Liver (tissue), 9 donors: ENCODE data around the gene VASN. TPM values are rescaled to one million over a fixed set of nuclear protein-coding genes. Genes with fewer than 3 reads are reported as not detected.

Experiments used
- DNase-seq: peaks from one replicate; pipeline ENCODE4 v3.0.0-alpha.2; 2017; ENCODE audit warnings: low spot score
- H3K27ac ChIP-seq, 2 donors: one replicate each; pipeline ENCODE4 v1.7.0; 2013; ENCODE audit warnings: inconsistent platforms in 2 of 2, low read length in 2 of 2, control low read depth in 1 of 2, low read depth in 1 of 2, mild to moderate bottlenecking in 1 of 2
- H3K27me3 ChIP-seq, 4 donors: one replicate each; pipeline versions ENCODE4 v1.6.1 to v1.7.0; 2013; ENCODE audit warnings: low read length in 3 of 4, inconsistent platforms in 1 of 4, mild to moderate bottlenecking in 1 of 4, moderate library complexity in 1 of 4; ENCODE audit not compliant: control insufficient read depth in 4 of 4, insufficient read depth in 4 of 4
- H3K36me3 ChIP-seq, 4 donors: one replicate each; pipeline versions ENCODE4 v1.6.1 to v1.7.0; 2013; ENCODE audit warnings: low read length in 3 of 4, mild to moderate bottlenecking in 3 of 4, low read depth in 1 of 4, moderate library complexity in 1 of 4; ENCODE audit not compliant: control insufficient read depth in 4 of 4, insufficient read depth in 3 of 4
- H3K4me1 ChIP-seq, 4 donors: one replicate each; pipeline versions ENCODE4 v1.6.1 to v1.7.0; 2013; ENCODE audit warnings: low read length in 3 of 4, mild to moderate bottlenecking in 3 of 4, moderate library complexity in 1 of 4; ENCODE audit not compliant: control insufficient read depth in 4 of 4, insufficient read depth in 4 of 4
- H3K4me3 ChIP-seq, 3 donors: one replicate each; pipeline versions ENCODE4 v1.6.1 to v1.7.0; 2013; ENCODE audit warnings: low read length in 3 of 3, control low read depth in 1 of 3, low read depth in 1 of 3, mild to moderate bottlenecking in 1 of 3
- H3K9ac ChIP-seq, 2 donors: one replicate each; pipeline ENCODE4 v1.7.0; 2013; ENCODE audit warnings: low read length in 2 of 2, mild to moderate bottlenecking in 2 of 2, moderate library complexity in 2 of 2, control low read depth in 1 of 2, low read depth in 1 of 2
- H3K9me3 ChIP-seq, 4 donors: one replicate each; pipeline versions ENCODE4 v1.6.1 to v1.7.0; 2013; ENCODE audit warnings: low read length in 3 of 4; ENCODE audit not compliant: control insufficient read depth in 4 of 4
- EGR1 ChIP-seq, 2 donors: IDR thresholded peaks; 2 replicates each; pipeline ENCODE4 v1.6.1; 2016 to 2018; ENCODE audit warnings: antibody characterized with exemption in 2 of 2, low read depth in 2 of 2
- FOXA1 ChIP-seq: IDR thresholded peaks from 2 replicates; pipeline ENCODE4 v1.6.1; 2016; ENCODE audit warnings: antibody characterized with exemption
- GABPA ChIP-seq, 2 donors: IDR thresholded peaks in 1 of 2; conservative IDR thresholded peaks in 1 of 2; 2 replicates each; pipeline ENCODE4 v1.6.1; 2016; ENCODE audit warnings: antibody characterized with exemption in 2 of 2, mild to moderate bottlenecking in 1 of 2, moderate library complexity in 1 of 2
- HNF4A ChIP-seq, 2 donors: conservative IDR thresholded peaks; 2 replicates each; pipeline ENCODE4 v1.6.1; 2016; ENCODE audit warnings: antibody characterized with exemption in 2 of 2, mild to moderate bottlenecking in 2 of 2
- HNF4G ChIP-seq: IDR thresholded peaks from 2 replicates; pipeline ENCODE4 v1.6.1; 2016; ENCODE audit warnings: antibody characterized with exemption
- JUND ChIP-seq, 2 donors: IDR thresholded peaks; 2 replicates each; pipeline ENCODE4 v1.6.1; 2016; ENCODE audit warnings: antibody characterized with exemption in 2 of 2
- NR2F2 ChIP-seq: IDR thresholded peaks from 2 replicates; pipeline ENCODE4 v1.6.1; 2016; ENCODE audit warnings: antibody characterized with exemption
- RXRA ChIP-seq, 2 donors: IDR thresholded peaks; 2 replicates each; pipeline ENCODE4 v1.6.1; 2017 to 2018; ENCODE audit warnings: antibody characterized with exemption in 2 of 2, mild to moderate bottlenecking in 1 of 2
- SP1 ChIP-seq: IDR thresholded peaks from 2 replicates; pipeline ENCODE4 v1.6.1; 2018; ENCODE audit warnings: antibody characterized with exemption, mild to moderate bottlenecking
- TAF1 ChIP-seq: conservative IDR thresholded peaks from 2 replicates; pipeline ENCODE4 v1.6.1; 2016; ENCODE audit warnings: antibody characterized with exemption, mild to moderate bottlenecking
- YY1 ChIP-seq: IDR thresholded peaks from 2 replicates; pipeline ENCODE4 v1.6.1; 2016; ENCODE audit warnings: antibody characterized with exemption, mild to moderate bottlenecking
- WGBS: extraction: QIAGEN DNeasy Blood & Tissue Kit; methylation state at CpG from one replicate; pipeline ENCODE4 v1.1.7; 2013; 5-methylcytosine and 5-hydroxymethylcytosine counted together
- polyA plus RNA-seq, 2 donors: library from polyadenylated mRNA; stranded (reverse) in 1 of 2; unstranded in 1 of 2; fragments of 200-250 nt in 1 of 2; fragments of >200 nt in 1 of 2; fragmentation: Nextera tagmentation in 1 of 2; extraction: Ambion mirVana in 1 of 2; gene quantifications; one replicate each; pipeline versions ENCODE4 v1.2.1 to v1.2.3, GENCODE V29; 2013 to 2015
- total RNA-seq, 2 donors: library from RNA; depleted of rRNA; stranded (reverse); fragments of >200 nt; gene quantifications; one replicate each; pipeline ENCODE4 v1.2.3, GENCODE V29; 2014
- TF ChIP-seq, protein P1 (sequence below): IDR thresholded peaks from 2 replicates; pipeline ENCODE4 v1.6.1; 2016; ENCODE audit warnings: antibody characterized with exemption, mild to moderate bottlenecking
- TF ChIP-seq, protein P2 (sequence below): fragments of 150-350 bp; IDR thresholded peaks from 2 replicates; pipeline ENCODE4 v1.5.1; 2017; ENCODE audit warnings: improper control_type of control experiment, low read depth, low read length; ENCODE audit not compliant: missing input control
- TF ChIP-seq, protein P3 (sequence below): IDR thresholded peaks from 2 replicates; pipeline ENCODE4 v1.6.1; 2016; ENCODE audit warnings: antibody characterized with exemption
- TF ChIP-seq, protein P4 (sequence below): IDR thresholded peaks from 2 replicates; pipeline ENCODE4 v1.6.1; 2016; ENCODE audit warnings: antibody characterized with exemption
- donor health status: healthy.
- donor health status: healthy.
- donor health status: healthy.
- donor health status: healthy.
- donor health status: healthy.

The VASN gene
- total and polyA plus RNA-seq, 4 donors: 6.2 to 26.9 (median 21.2) TPM

DNA sequence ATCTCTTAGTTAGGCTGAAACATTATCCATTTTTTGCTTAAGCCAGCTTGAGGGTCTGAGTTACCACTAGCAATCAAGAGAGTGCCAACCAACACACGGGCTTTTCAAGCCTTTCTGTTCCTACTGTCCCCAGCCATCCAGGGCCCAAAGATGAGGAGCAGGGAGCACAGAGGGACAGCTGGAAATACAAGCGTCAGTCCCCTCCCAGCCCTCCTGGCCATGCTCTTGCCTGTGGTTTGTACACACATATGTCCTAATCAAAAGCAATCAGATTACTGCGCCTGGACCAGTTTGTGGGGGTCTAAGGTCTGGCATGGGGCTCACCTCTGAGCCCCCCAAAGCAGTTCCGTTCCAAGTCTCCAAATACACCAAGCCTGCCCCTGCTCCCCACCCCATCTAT is 41.2 kb downstream of the VASN start:
- H3K4me1 ChIP-seq: peaks cover 2 to 27% (median 12%) of the 10 kb centered on the region in 4 donors
- no peak overlapping the region for H3K27ac ChIP-seq
- no peaks in the 10 kb centered on the region for H3K27me3 ChIP-seq
- H3K4me3 ChIP-seq: no peak overlapping the region
- WGBS: over 99% methylated on average over 4 of the region's 4 CpGs
- H3K36me3 ChIP-seq: peaks cover 0 to 4% (median 0%) of the 10 kb centered on the region in 4 donors
- no peak for TF ChIP-seq HNF4G
- no peak for TF ChIP-seq RXRA (IDR thresholded peaks at IDR 0.05)
- TF ChIP-seq, protein P1, sequence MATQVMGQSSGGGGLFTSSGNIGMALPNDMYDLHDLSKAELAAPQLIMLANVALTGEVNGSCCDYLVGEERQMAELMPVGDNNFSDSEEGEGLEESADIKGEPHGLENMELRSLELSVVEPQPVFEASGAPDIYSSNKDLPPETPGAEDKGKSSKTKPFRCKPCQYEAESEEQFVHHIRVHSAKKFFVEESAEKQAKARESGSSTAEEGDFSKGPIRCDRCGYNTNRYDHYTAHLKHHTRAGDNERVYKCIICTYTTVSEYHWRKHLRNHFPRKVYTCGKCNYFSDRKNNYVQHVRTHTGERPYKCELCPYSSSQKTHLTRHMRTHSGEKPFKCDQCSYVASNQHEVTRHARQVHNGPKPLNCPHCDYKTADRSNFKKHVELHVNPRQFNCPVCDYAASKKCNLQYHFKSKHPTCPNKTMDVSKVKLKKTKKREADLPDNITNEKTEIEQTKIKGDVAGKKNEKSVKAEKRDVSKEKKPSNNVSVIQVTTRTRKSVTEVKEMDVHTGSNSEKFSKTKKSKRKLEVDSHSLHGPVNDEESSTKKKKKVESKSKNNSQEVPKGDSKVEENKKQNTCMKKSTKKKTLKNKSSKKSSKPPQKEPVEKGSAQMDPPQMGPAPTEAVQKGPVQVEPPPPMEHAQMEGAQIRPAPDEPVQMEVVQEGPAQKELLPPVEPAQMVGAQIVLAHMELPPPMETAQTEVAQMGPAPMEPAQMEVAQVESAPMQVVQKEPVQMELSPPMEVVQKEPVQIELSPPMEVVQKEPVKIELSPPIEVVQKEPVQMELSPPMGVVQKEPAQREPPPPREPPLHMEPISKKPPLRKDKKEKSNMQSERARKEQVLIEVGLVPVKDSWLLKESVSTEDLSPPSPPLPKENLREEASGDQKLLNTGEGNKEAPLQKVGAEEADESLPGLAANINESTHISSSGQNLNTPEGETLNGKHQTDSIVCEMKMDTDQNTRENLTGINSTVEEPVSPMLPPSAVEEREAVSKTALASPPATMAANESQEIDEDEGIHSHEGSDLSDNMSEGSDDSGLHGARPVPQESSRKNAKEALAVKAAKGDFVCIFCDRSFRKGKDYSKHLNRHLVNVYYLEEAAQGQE: no peak
- no peak for TF ChIP-seq NR2F2
- TF ChIP-seq, protein P2, sequence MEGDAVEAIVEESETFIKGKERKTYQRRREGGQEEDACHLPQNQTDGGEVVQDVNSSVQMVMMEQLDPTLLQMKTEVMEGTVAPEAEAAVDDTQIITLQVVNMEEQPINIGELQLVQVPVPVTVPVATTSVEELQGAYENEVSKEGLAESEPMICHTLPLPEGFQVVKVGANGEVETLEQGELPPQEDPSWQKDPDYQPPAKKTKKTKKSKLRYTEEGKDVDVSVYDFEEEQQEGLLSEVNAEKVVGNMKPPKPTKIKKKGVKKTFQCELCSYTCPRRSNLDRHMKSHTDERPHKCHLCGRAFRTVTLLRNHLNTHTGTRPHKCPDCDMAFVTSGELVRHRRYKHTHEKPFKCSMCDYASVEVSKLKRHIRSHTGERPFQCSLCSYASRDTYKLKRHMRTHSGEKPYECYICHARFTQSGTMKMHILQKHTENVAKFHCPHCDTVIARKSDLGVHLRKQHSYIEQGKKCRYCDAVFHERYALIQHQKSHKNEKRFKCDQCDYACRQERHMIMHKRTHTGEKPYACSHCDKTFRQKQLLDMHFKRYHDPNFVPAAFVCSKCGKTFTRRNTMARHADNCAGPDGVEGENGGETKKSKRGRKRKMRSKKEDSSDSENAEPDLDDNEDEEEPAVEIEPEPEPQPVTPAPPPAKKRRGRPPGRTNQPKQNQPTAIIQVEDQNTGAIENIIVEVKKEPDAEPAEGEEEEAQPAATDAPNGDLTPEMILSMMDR: no peak
- no peak for TF ChIP-seq EGR1 (IDR thresholded peaks at IDR 0.05; ENCODE audit: low read depth in 2 of 2)
- TF ChIP-seq FOXA1: no peak
- TF ChIP-seq TAF1: no peak
- no peak for TF ChIP-seq GABPA (IDR thresholded peaks at IDR 0.05 in 1 of 2, conservative IDR thresholded peaks at IDR 0.05 in 1 of 2)
- TF ChIP-seq, protein P3, sequence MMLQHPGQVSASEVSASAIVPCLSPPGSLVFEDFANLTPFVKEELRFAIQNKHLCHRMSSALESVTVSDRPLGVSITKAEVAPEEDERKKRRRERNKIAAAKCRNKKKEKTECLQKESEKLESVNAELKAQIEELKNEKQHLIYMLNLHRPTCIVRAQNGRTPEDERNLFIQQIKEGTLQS: no peak
- no peak for TF ChIP-seq SP1
- TF ChIP-seq YY1: no peak
- TF ChIP-seq, protein P4, sequence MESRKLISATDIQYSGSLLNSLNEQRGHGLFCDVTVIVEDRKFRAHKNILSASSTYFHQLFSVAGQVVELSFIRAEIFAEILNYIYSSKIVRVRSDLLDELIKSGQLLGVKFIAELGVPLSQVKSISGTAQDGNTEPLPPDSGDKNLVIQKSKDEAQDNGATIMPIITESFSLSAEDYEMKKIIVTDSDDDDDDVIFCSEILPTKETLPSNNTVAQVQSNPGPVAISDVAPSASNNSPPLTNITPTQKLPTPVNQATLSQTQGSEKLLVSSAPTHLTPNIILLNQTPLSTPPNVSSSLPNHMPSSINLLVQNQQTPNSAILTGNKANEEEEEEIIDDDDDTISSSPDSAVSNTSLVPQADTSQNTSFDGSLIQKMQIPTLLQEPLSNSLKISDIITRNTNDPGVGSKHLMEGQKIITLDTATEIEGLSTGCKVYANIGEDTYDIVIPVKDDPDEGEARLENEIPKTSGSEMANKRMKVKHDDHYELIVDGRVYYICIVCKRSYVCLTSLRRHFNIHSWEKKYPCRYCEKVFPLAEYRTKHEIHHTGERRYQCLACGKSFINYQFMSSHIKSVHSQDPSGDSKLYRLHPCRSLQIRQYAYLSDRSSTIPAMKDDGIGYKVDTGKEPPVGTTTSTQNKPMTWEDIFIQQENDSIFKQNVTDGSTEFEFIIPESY: no peak
- no peaks in the 10 kb centered on the region for H3K9me3 ChIP-seq
- H3K9ac ChIP-seq: no peak overlapping the region
- no peak for DNase-seq

DNA sequence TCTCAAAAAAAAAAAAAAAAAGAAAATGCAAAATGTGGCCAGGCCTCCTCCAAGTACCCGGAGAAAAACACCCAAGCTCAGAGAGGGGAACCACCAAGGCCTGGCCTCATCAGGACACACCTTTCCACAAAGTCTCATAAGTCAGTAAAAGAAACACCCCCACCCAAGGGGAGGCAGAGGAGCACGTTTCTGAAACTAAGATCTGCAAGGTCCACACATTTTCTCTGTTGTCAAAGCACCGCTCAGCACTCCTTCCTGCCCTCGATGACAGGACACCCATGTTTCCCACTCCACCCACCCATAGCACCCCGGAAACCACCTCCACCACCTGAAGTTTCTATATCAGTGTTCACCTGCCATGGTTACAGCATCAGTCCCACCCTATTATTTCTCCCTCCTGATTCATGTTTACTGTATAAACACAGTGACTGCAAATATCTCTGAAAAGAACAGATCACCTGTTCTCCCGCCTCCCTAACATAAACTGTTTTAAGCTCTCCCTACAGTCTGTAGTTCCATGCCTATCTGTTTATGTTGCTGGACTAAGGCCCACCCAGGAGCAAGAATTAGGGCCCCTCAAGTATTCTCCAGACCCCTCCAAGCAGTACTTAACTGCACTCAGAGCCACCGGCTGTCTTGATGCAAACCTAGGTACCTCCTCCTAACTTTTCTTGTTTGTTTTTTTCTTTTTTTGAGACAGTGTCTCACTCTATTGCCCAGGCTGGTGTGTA is 42.7 kb downstream of the VASN start:
- H3K36me3 ChIP-seq: peaks cover 0 to 2% (median 0%) of the 10 kb centered on the region in 4 donors
- no peak overlapping the region for H3K9ac ChIP-seq
- peaks cover 2 to 27% (median 12%) of the 10 kb centered on the region in 4 donors for H3K4me1 ChIP-seq
- H3K27ac ChIP-seq: no peak overlapping the region
- no peaks in the 10 kb centered on the region for H3K9me3 ChIP-seq
- TF ChIP-seq, protein P3: no peak
- TF ChIP-seq EGR1 (IDR thresholded peaks at IDR 0.05; ENCODE audit: low read depth in 2 of 2) (no peak), JUND (IDR thresholded peaks at IDR 0.05) (no peak), YY1 (no peak), HNF4A (conservative IDR thresholded peaks at IDR 0.05) (no peak), TAF1 (no peak)
- TF ChIP-seq, protein P2: no peak
- no peaks in the 10 kb centered on the region for H3K27me3 ChIP-seq
- no peak overlapping the region for H3K4me3 ChIP-seq
- no peak for DNase-seq
- WGBS: 84% methylated on average over 7 of the region's 7 CpGs
